CD14-positive monocyte (primary cell): ENCODE data around the gene CCDC40. TPM values are rescaled to one million over a fixed set of nuclear protein-coding genes. Genes with fewer than 3 reads are reported as not detected.

Experiments
- DNase-seq, 3 donors: peaks; one replicate each; pipeline ENCODE4 v3.0.0-alpha.2; 2011 to 2022
- H2AFZ ChIP-seq: 2 replicates; pipeline ENCODE4 v1.6.0; 2012; ENCODE audit warnings: mild to moderate bottlenecking, low read depth, low read length, inconsistent platforms; ENCODE audit not compliant: insufficient read depth, poor library complexity, severe bottlenecking
- H3K27ac ChIP-seq, 2 donors: 1 replicate in 1 of 2; 2 replicates in 1 of 2; pipeline ENCODE4 v1.5.1; 2012 to 2013; ENCODE audit warnings: low read length in 2 of 2, control low read depth in 1 of 2, inconsistent platforms in 1 of 2, low read depth in 1 of 2, mild to moderate bottlenecking in 1 of 2
- H3K27me3 ChIP-seq, 2 donors: one replicate each; pipeline versions ENCODE4 v1.6.0 to v1.6.1; 2011 to 2013; ENCODE audit warnings: low read length in 2 of 2; ENCODE audit not compliant: control insufficient read depth in 2 of 2, insufficient read depth in 2 of 2
- H3K36me3 ChIP-seq, 2 donors: replicated peaks in 1 of 2; 1 replicate in 1 of 2; 2 replicates in 1 of 2; pipeline versions ENCODE4 v1.5.1 to v1.6.1; 2012 to 2013; ENCODE audit warnings: low read length in 2 of 2, control low read depth in 1 of 2, inconsistent platforms in 1 of 2, mild to moderate bottlenecking in 1 of 2; ENCODE audit not compliant: insufficient read depth in 2 of 2, control insufficient read depth in 1 of 2
- H3K4me1 ChIP-seq, 2 donors: 1 replicate in 1 of 2; 2 replicates in 1 of 2; pipeline versions ENCODE4 v1.5.1 to v1.6.1; 2012 to 2013; ENCODE audit warnings: low read length in 2 of 2, control low read depth in 1 of 2, inconsistent platforms in 1 of 2, mild to moderate bottlenecking in 1 of 2, moderate library complexity in 1 of 2; ENCODE audit not compliant: insufficient read depth in 2 of 2, control insufficient read depth in 1 of 2
- H3K4me2 ChIP-seq: replicated peaks from 2 replicates; pipeline ENCODE3; 2012; ENCODE audit warnings: low read length, moderate library complexity, mild to moderate bottlenecking; ENCODE audit not compliant: poor library complexity, severe bottlenecking; ENCODE audit errors: extremely low read depth
- H3K4me3 ChIP-seq, 3 experiments: fragments of 200-600 bp in 1 of 3; sonication (generic) in 1 of 3; replicated peaks in 1 of 3; 1 replicate in 2 of 3; 2 replicates in 1 of 3; pipeline ENCODE4 v1.5.1; 2011 to 2013; ENCODE audit warnings: low read length in 3 of 3, mild to moderate bottlenecking in 3 of 3, control low read depth in 2 of 3, low read depth in 2 of 3, inconsistent platforms in 1 of 3, moderate library complexity in 1 of 3
- H3K79me2 ChIP-seq: 2 replicates; pipeline ENCODE4 v1.6.0; 2012; ENCODE audit warnings: mild to moderate bottlenecking, control low read depth, inconsistent platforms, low read length, moderate library complexity; ENCODE audit not compliant: insufficient read depth
- H3K9ac ChIP-seq: 2 replicates; pipeline ENCODE4 v1.6.0; 2017; ENCODE audit warnings: low read length, mild to moderate bottlenecking; ENCODE audit not compliant: insufficient read depth, poor library complexity, severe bottlenecking
- H3K9me3 ChIP-seq, 2 donors: replicated peaks in 1 of 2; 1 replicate in 1 of 2; 2 replicates in 1 of 2; pipeline versions ENCODE4 v1.5.1 to v1.6.1; 2012 to 2013; ENCODE audit warnings: low read length in 2 of 2, control low read depth in 1 of 2; ENCODE audit not compliant: control insufficient read depth in 1 of 2, insufficient read depth in 1 of 2
- H4K20me1 ChIP-seq: 2 replicates; pipeline ENCODE4 v1.6.0; 2012; ENCODE audit warnings: mild to moderate bottlenecking, low read length, control low read depth, moderate library complexity; ENCODE audit not compliant: insufficient read depth
- H3K27ac Mint-ChIP-seq, 7 donors: one replicate each; pipeline ENCODE4 v1.8.0; 2020; ENCODE audit warnings: mild to moderate bottlenecking in 7 of 7, mixed read lengths in 7 of 7, moderate library complexity in 6 of 7, inconsistent platforms in 2 of 7
- H3K27me3 Mint-ChIP-seq, 3 donors: one replicate each; pipeline ENCODE4 v1.8.0; 2021 to 2022; ENCODE audit warnings: low read depth in 3 of 3, mild to moderate bottlenecking in 3 of 3, mixed read lengths in 3 of 3, moderate library complexity in 3 of 3, inconsistent platforms in 1 of 3
- H3K36me3 Mint-ChIP-seq, 2 donors: one replicate each; pipeline ENCODE4 v1.8.0; 2020; ENCODE audit warnings: mixed read lengths in 2 of 2, inconsistent platforms in 1 of 2, mild to moderate bottlenecking in 1 of 2
- H3K4me1 Mint-ChIP-seq: one replicate; pipeline ENCODE4 v1.8.0; 2020; ENCODE audit warnings: mild to moderate bottlenecking, mixed read lengths
- H3K4me3 Mint-ChIP-seq, 2 donors: one replicate each; pipeline ENCODE4 v1.8.0; 2020; ENCODE audit warnings: mild to moderate bottlenecking in 2 of 2, mixed read lengths in 2 of 2, moderate library complexity in 1 of 2
- H3K9me3 Mint-ChIP-seq, 7 donors: one replicate each; pipeline ENCODE4 v1.8.0; 2020 to 2022; ENCODE audit warnings: mixed read lengths in 7 of 7, mild to moderate bottlenecking in 6 of 7, moderate library complexity in 6 of 7, inconsistent platforms in 2 of 7
- CTCF ChIP-seq: fragments of 200-600 bp; IDR thresholded peaks from one replicate; pipeline ENCODE4 v1.8.0; 2022; ENCODE audit warnings: antibody characterized with exemption, mild to moderate bottlenecking
- WGBS: methylation state at CpG from one replicate; pipeline ENCODE4 v1.1.5; 2013; ENCODE audit warnings: missing lambda C conversion rate; ENCODE audit not compliant: insufficient coverage; 5-methylcytosine and 5-hydroxymethylcytosine counted together
- intact Hi-C, 2 donors: fragments of 100-400 bp; cut with micrococcal nuclease; formaldehyde crosslinking; loops; one replicate each; pipeline versions ENCODE4 v1.15.0 to v1.15.1; 2023
- polyA plus RNA-seq, 3 donors: library from polyadenylated mRNA; depleted of rRNA in 1 of 3; unstranded in 2 of 3; stranded (reverse) in 1 of 3; fragments of 300-500 nt in 2 of 3; fragments of >200 nt in 1 of 3; fragmentation: Illumina TruSeq in 2 of 3; gene quantifications; 1 replicate in 2 of 3; 2 replicates in 1 of 3; pipeline ENCODE4 v1.2.3, GENCODE V29; 2012 to 2021

CCDC40 gene
- polyA plus RNA-seq, 3 donors: 0.21 to 0.27 TPM; not detected in 1

GRCh38 chr17:80102664-80103448 lies 66.4 kb downstream of the CCDC40 start:
- H3K27me3 Mint-ChIP-seq: peaks cover 0 to 2% (median 0%) of the 10 kb centered on the region in 3 donors
- peak overlapping the region; percentile 93 to 96 for H3K4me3 Mint-ChIP-seq
- peaks cover 34% of the 10 kb centered on the region for H3K4me1 Mint-ChIP-seq
- intact Hi-C loops: loop anchor here in 1 of 2 donors (5.0 kb wide), 1 partner anchor 159 kb away; the partner anchor contains the start of gene RNF213
- no peak for DNase-seq
- Histone ChIP-seq H3K9me3 (no peaks in the 10 kb centered on the region), H3K36me3 (peaks cover 10 to 25% of the 10 kb centered on the region in 2 donors), H3K79me2 (peaks cover 12% of the 10 kb centered on the region), H3K4me1 (peaks cover 23 to 27% of the 10 kb centered on the region in 2 donors), H3K9ac (peak overlapping the region; percentile 93), H3K4me2 (peak overlapping the region; percentile 82), H3K4me3 (peak overlapping the region in 1 of 3 experiments; percentile 80), H2AFZ (no peak overlapping the region), H3K27ac (no peak overlapping the region), H3K27me3 (no peaks in the 10 kb centered on the region), H4K20me1 (peaks cover 35% of the 10 kb centered on the region)
- TF ChIP-seq CTCF: no peak
- H3K36me3 Mint-ChIP-seq: peaks cover 11 to 36% of the 10 kb centered on the region in 2 donors
- H3K27ac Mint-ChIP-seq: peak overlapping the region in 3 of 7 donors; percentile 27 to 95 (median 33)
- 96% methylated on average over 11 of the region's 15 CpGs for WGBS
- no peaks in the 10 kb centered on the region for H3K9me3 Mint-ChIP-seq

- H3K36me3 Mint-ChIP-seq: peaks cover 17 to 43% of the 10 kb centered on the region in 2 donors
- peaks cover 12% of the 10 kb centered on the region for H3K79me2 ChIP-seq
- H3K27me3 ChIP-seq: no peaks in the 10 kb centered on the region
- peaks cover 0 to 2% (median 0%) of the 10 kb centered on the region in 3 donors for H3K27me3 Mint-ChIP-seq
- H3K9ac ChIP-seq: no peak overlapping the region
- peaks cover 35% of the 10 kb centered on the region for H4K20me1 ChIP-seq
- H3K4me3 Mint-ChIP-seq: no peak overlapping the region
- H3K4me1 ChIP-seq: peaks cover 23 to 27% of the 10 kb centered on the region in 2 donors
- H3K27ac ChIP-seq: no peak overlapping the region
- H3K9me3 Mint-ChIP-seq: no peaks in the 10 kb centered on the region
- H2AFZ ChIP-seq: no peak overlapping the region
- peaks cover 15 to 32% of the 10 kb centered on the region in 2 donors for H3K36me3 ChIP-seq
- TF ChIP-seq CTCF: no peak
- H3K4me2 ChIP-seq: no peak overlapping the region
- intact Hi-C loops: loop anchor here in 1 of 2 donors (5.0 kb wide), 1 partner anchor 159 kb away; the partner anchor contains the start of gene RNF213
- DNase-seq: no peak
- H3K9me3 ChIP-seq: no peaks in the 10 kb centered on the region
- peak overlapping the region in 1 of 7 donors; percentile 27 for H3K27ac Mint-ChIP-seq
- peaks cover 34% of the 10 kb centered on the region for H3K4me1 Mint-ChIP-seq
- 96% methylated on average over 16 of the region's 19 CpGs for WGBS
- no peak overlapping the region for H3K4me3 ChIP-seq
Observed at GRCh38 chr17:80103449-80104085, 67.1 kb downstream of the CCDC40 start.
